Neuronal stem cell (in vitro differentiated cells): ENCODE data around the gene SET.
"Not testable (repeated sequence)": the region's sequence is repeated elsewhere in the genome, so short reads cannot be mapped to it uniquely, and the experiment has no call there.

Source experiments
- DNase-seq: peaks from one replicate; pipeline ENCODE4 v3.0.0-alpha.2; 2013; ENCODE audit warnings: low spot score
- H2AFZ ChIP-seq: one replicate; pipeline ENCODE4 v1.6.1; 2013; ENCODE audit warnings: mild to moderate bottlenecking, low read length, inconsistent platforms
- H2AK5ac ChIP-seq: 2 replicates; pipeline ENCODE4 v1.6.1; 2013; ENCODE audit warnings: low read depth, mild to moderate bottlenecking, inconsistent platforms, low read length, moderate library complexity, mixed read lengths
- H2BK120ac ChIP-seq: 2 replicates; pipeline ENCODE4 v1.6.1; 2013; ENCODE audit warnings: low read depth, mild to moderate bottlenecking, inconsistent platforms, low read length, moderate library complexity, mixed read lengths
- H2BK12ac ChIP-seq: one replicate; pipeline ENCODE4 v1.6.1; 2013; ENCODE audit warnings: low read length, inconsistent platforms
- H2BK15ac ChIP-seq: 2 replicates; pipeline ENCODE4 v1.6.1; 2013; ENCODE audit warnings: mild to moderate bottlenecking, low read length, inconsistent platforms, mixed read lengths
- H2BK5ac ChIP-seq: one replicate; pipeline ENCODE4 v1.6.1; 2013; ENCODE audit warnings: inconsistent platforms, mild to moderate bottlenecking, low read length, moderate library complexity
- H3K14ac ChIP-seq: one replicate; pipeline ENCODE4 v1.6.1; 2013; ENCODE audit warnings: low read length, inconsistent platforms
- H3K18ac ChIP-seq: 2 replicates; pipeline ENCODE4 v1.6.1; 2013; ENCODE audit warnings: low read length, inconsistent platforms
- H3K23ac ChIP-seq: 2 replicates; pipeline ENCODE4 v1.6.1; 2013; ENCODE audit warnings: low read depth, mild to moderate bottlenecking, mixed read lengths, low read length, inconsistent platforms; ENCODE audit not compliant: poor library complexity
- H3K27ac ChIP-seq: replicated peaks from 3 replicates; pipeline ENCODE4 v1.5.1; 2013; ENCODE audit warnings: low read length, inconsistent platforms
- H3K27me3 ChIP-seq, 3 experiments: 2 replicates each; pipeline ENCODE4 v1.6.1; 2013; ENCODE audit warnings: low read length in 3 of 3, mild to moderate bottlenecking in 2 of 3, inconsistent platforms in 1 of 3, low read depth in 1 of 3, mixed read lengths in 1 of 3, moderate library complexity in 1 of 3; ENCODE audit not compliant: control insufficient read depth in 3 of 3, insufficient read depth in 3 of 3
- H3K36me3 ChIP-seq, 2 donors: replicated peaks in 1 of 2; 2 replicates each; pipeline ENCODE4 v1.6.1; 2013; ENCODE audit warnings: low read length in 2 of 2; ENCODE audit not compliant: control insufficient read depth in 2 of 2, insufficient read depth in 2 of 2
- H3K4ac ChIP-seq: 2 replicates; pipeline ENCODE4 v1.6.1; 2013; ENCODE audit warnings: inconsistent platforms, mild to moderate bottlenecking, low read length, moderate library complexity
- H3K4me1 ChIP-seq, 2 donors: 1 replicate in 1 of 2; 2 replicates in 1 of 2; pipeline ENCODE4 v1.6.1; 2013; ENCODE audit warnings: low read length in 2 of 2, low read depth in 1 of 2; ENCODE audit not compliant: control insufficient read depth in 2 of 2, insufficient read depth in 1 of 2
- H3K4me2 ChIP-seq: one replicate; pipeline ENCODE4 v1.6.1; 2013; ENCODE audit warnings: mild to moderate bottlenecking, low read length, inconsistent platforms; ENCODE audit not compliant: insufficient read depth, poor library complexity, severe bottlenecking
- H3K4me3 ChIP-seq, 2 donors: 2 replicates each; pipeline ENCODE4 v1.5.1; 2013; ENCODE audit warnings: low read length in 2 of 2, mild to moderate bottlenecking in 2 of 2, inconsistent platforms in 1 of 2, moderate library complexity in 1 of 2
- H3K79me1 ChIP-seq: one replicate; pipeline ENCODE4 v1.6.1; 2013; ENCODE audit warnings: low read depth, mild to moderate bottlenecking, inconsistent platforms, low read length, moderate library complexity
- H3K9ac ChIP-seq: one replicate; pipeline ENCODE4 v1.6.1; 2013; ENCODE audit warnings: mild to moderate bottlenecking, low read depth, low read length, inconsistent platforms; ENCODE audit not compliant: poor library complexity
- H3K9me3 ChIP-seq, 2 donors: replicated peaks in 1 of 2; 2 replicates each; pipeline versions ENCODE3 to v1.6.1; 2013; ENCODE audit warnings: low read length in 2 of 2, mild to moderate bottlenecking in 2 of 2, inconsistent platforms in 1 of 2, low read depth in 1 of 2, mixed read lengths in 1 of 2, moderate library complexity in 1 of 2; ENCODE audit not compliant: control insufficient read depth in 2 of 2, insufficient read depth in 1 of 2
- H4K8ac ChIP-seq: one replicate; pipeline ENCODE4 v1.6.1; 2013; ENCODE audit warnings: low read depth, mild to moderate bottlenecking, inconsistent platforms, low read length, moderate library complexity
- H4K91ac ChIP-seq: one replicate; pipeline ENCODE4 v1.6.1; 2013; ENCODE audit warnings: low read length, low read depth, mild to moderate bottlenecking, inconsistent platforms; ENCODE audit not compliant: poor library complexity
- WGBS, 2 donors: extraction: QIAGEN DNeasy Blood & Tissue Kit; methylation state at CpG; one replicate each; pipeline ENCODE4 v1.1.7; 2013; ENCODE audit warnings: missing lambda C conversion rate in 2 of 2, mixed read lengths in 1 of 2; ENCODE audit not compliant: insufficient read length in 2 of 2, insufficient replicate concordance in 1 of 2; ENCODE audit errors: extremely low coverage in 2 of 2; 5-methylcytosine and 5-hydroxymethylcytosine counted together

The SET gene

DNA sequence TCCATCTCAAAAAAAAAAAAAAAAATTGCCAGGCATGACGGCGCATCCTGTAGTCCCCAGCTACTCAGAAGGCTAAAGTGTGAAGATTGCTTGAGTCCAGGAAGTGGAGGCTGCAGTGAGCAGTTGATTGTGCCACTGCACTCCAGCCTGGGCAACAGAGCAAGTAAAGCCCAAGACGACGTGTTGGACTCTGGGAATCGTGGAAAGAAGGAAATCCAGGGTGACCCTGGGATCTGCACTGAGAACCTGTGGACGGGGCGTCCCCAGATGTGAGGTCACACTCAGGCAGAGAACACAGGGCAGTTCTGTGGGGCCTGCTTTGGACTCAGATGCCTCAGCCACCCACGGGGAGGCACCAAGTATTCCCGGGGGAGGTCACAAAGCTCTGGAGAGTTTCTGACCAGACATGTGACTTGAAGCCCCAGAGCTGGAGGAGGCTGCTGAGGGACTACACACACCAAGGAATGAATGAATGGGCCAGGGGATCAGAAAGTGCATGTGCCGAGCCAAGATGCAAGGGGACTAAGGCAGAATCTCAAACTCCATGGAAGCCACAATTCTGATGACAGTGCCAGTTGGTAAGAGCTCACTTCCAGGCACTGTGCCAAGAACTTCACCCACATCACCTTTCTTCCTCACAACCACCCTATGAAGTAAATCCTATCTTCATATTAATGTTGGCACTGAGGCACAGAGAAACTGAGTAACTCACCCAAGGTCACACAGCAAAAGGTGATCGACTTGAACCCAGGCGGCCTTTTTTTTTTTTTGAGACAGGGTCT is 45.3 kb upstream of the SET start:
- Histone ChIP-seq H2AFZ (no peak overlapping the region), H2BK12ac (no peak overlapping the region), H3K27me3 (peaks cover 0 to 1% (median 0%) of the 10 kb centered on the region in 3 experiments), H4K91ac (no peak overlapping the region), H2BK120ac (no peak overlapping the region), H3K9ac (no peak overlapping the region), H3K4ac (no peak overlapping the region), H4K8ac (no peak overlapping the region), H3K23ac (no peak overlapping the region), H2AK5ac (no peak overlapping the region), H3K4me2 (no peak overlapping the region), H3K79me1 (peaks cover 21% of the 10 kb centered on the region), H3K4me3 (no peak overlapping the region), H3K4me1 (peaks cover 0 to 1% of the 10 kb centered on the region in 2 donors), H2BK5ac (no peak overlapping the region), H2BK15ac (no peak overlapping the region), H3K14ac (no peak overlapping the region), H3K18ac (no peak overlapping the region), H3K36me3 (peaks cover 19 to 79% of the 10 kb centered on the region in 2 donors), H3K9me3 (no peaks in the 10 kb centered on the region), H3K27ac (no peak overlapping the region)
- no CpG with 5 or more reads among the region's 12 CpGs for WGBS, 2 donors
- DNase-seq = no peak

DNA sequence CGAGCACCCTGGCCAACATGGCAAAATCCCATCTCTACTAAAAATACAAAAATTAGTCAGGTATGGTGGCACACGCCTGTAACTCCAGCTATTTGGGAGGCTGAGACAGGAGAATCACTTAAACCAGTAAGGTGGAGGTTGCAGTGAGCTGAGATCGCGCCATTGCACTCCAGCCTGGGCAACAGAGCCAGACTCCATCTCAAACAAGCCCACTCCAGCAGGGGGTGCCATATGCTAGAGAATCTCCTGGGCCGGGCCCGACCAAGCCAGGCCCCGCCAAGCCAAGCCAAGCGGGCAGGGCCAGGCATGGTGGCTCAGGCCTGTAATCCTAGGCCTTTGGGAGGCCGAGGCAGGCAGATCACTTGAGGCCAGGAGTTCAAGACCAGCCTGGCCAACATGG is 40.8 kb upstream of the SET start:
- not testable (repeated sequence) for H3K4me3 ChIP-seq, H3K14ac ChIP-seq, H3K79me1 ChIP-seq, H2BK12ac ChIP-seq, H2AK5ac ChIP-seq, H3K4me2 ChIP-seq, H3K27ac ChIP-seq, H4K8ac ChIP-seq, H3K27me3 ChIP-seq, H2AFZ ChIP-seq, H4K91ac ChIP-seq, H2BK5ac ChIP-seq, DNase-seq, H3K9me3 ChIP-seq, H3K18ac ChIP-seq, H3K23ac ChIP-seq, H2BK15ac ChIP-seq, H3K4ac ChIP-seq, H3K4me1 ChIP-seq, H3K9ac ChIP-seq, H2BK120ac ChIP-seq
- peaks cover 6 to 64% of the 10 kb centered on the region in 2 donors for H3K36me3 ChIP-seq
- WGBS, 2 donors = no CpG with 5 or more reads among the region's 9 CpGs

GRCh38 chr9:128651798-128652197 is 37.2 kb upstream of the SET start:
- DNase-seq = no peak
- Histone ChIP-seq H3K79me1 (peaks cover 5% of the 10 kb centered on the region), H3K9me3 (no peaks in the 10 kb centered on the region), H3K4me2 (no peak overlapping the region), H2AFZ (no peak overlapping the region), H2BK12ac (no peak overlapping the region), H2BK5ac (no peak overlapping the region), H2BK120ac (no peak overlapping the region), H2BK15ac (no peak overlapping the region), H3K18ac (no peak overlapping the region), H4K8ac (no peak overlapping the region), H3K36me3 (peaks cover 8 to 51% of the 10 kb centered on the region in 2 donors), H3K23ac (no peak overlapping the region), H3K14ac (no peak overlapping the region), H2AK5ac (no peak overlapping the region), H4K91ac (no peak overlapping the region), H3K4me3 (no peak overlapping the region), H3K27ac (no peak overlapping the region), H3K9ac (no peak overlapping the region), H3K4ac (no peak overlapping the region), H3K4me1 (peaks cover 0 to 2% of the 10 kb centered on the region in 2 donors), H3K27me3 (no peaks in the 10 kb centered on the region)
- WGBS, 2 donors = no CpG with 5 or more reads among the region's 5 CpGs

DNA sequence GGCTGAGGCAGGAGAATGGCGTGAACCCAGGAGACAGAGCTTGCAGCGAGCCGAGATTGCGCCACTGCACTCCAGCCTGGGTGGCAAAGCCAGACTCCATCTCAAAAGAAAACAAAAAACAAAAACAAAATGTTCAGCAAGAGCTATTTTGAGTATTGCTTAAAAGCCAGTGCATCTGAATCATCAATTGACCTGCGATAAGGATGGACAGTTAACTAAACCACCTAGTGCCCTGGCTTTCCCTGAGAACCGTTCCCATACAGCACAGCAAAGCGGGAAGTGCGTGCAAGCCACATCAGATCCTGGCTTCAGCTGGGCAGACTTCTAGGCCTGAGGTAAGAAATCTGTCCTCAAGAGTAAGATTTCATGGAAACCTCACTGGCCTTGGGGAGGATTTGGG is 35.1 kb upstream of the SET start:
- WGBS, 2 donors = no CpG with 5 or more reads among the region's 8 CpGs
- H2BK15ac ChIP-seq = no peak overlapping the region
- no peak overlapping the region for H4K8ac ChIP-seq
- H3K27ac ChIP-seq = no peak overlapping the region
- no peaks in the 10 kb centered on the region for H3K27me3 ChIP-seq
- H3K18ac ChIP-seq = no peak overlapping the region
- H3K4me2 ChIP-seq = no peak overlapping the region
- no peak overlapping the region for H2AK5ac ChIP-seq
- no peak overlapping the region for H3K4me3 ChIP-seq
- H4K91ac ChIP-seq = no peak overlapping the region
- peaks cover 6 to 32% of the 10 kb centered on the region in 2 donors for H3K36me3 ChIP-seq
- H3K4me1 ChIP-seq = peaks cover 0 to 2% of the 10 kb centered on the region in 2 donors
- H3K23ac ChIP-seq = no peak overlapping the region
- no peak overlapping the region for H3K14ac ChIP-seq
- H2BK120ac ChIP-seq = no peak overlapping the region
- no peak for DNase-seq
- H3K79me1 ChIP-seq = peaks cover 3% of the 10 kb centered on the region
- H3K4ac ChIP-seq = no peak overlapping the region
- no peaks in the 10 kb centered on the region for H3K9me3 ChIP-seq
- no peak overlapping the region for H2BK12ac ChIP-seq
- no peak overlapping the region for H2BK5ac ChIP-seq
- H2AFZ ChIP-seq = no peak overlapping the region
- H3K9ac ChIP-seq = no peak overlapping the region
